Activated B cell treated with CpG ODN at 0.5 μM for 24 hours (primary cell): ENCODE measurements around the gene ACTN1. TPM values are rescaled to one million over a fixed set of nuclear protein-coding genes. Genes with fewer than 3 reads are reported as not detected.

Experiments used
- ATAC-seq: fragments of 200-7000 bp; cut with Tn5 transposase; one replicate; pipeline ENCODE4 v1.10.0; 2021; ENCODE audit warnings: low read depth, mild to moderate bottlenecking, moderate library complexity
- CTCF ChIA-PET: fragments of 350-600 bp; sonication (Branson Sonifier 250); formaldehyde crosslinking; loops from one replicate; lab custom pipeline; 2021; ENCODE audit warnings: antibody characterized with exemption; lab: Charles Lee
- POLR2A ChIA-PET: fragments of 350-600 bp; sonication (Branson Sonifier 250); formaldehyde crosslinking; loops from one replicate; lab custom pipeline; 2021; ENCODE audit warnings: antibody characterized with exemption; lab: Charles Lee
- DNase-seq: peaks from one replicate; pipeline ENCODE4 v3.0.0; 2022
- H3K27ac Mint-ChIP-seq: one replicate; pipeline ENCODE4 v1.8.0; 2020; ENCODE audit warnings: mixed read lengths
- H3K27me3 Mint-ChIP-seq: one replicate; pipeline ENCODE4 v1.8.0; 2021; ENCODE audit warnings: mixed read lengths
- H3K36me3 Mint-ChIP-seq: one replicate; pipeline ENCODE4 v1.8.0; 2021; ENCODE audit warnings: low read depth, mixed read lengths
- H3K4me1 Mint-ChIP-seq: one replicate; pipeline ENCODE4 v1.8.0; 2021; ENCODE audit warnings: mixed read lengths
- H3K4me3 Mint-ChIP-seq: one replicate; pipeline ENCODE4 v1.8.0; 2020; ENCODE audit warnings: mild to moderate bottlenecking, mixed read lengths
- H3K9me3 Mint-ChIP-seq: one replicate; pipeline ENCODE4 v1.8.0; 2020; ENCODE audit warnings: mixed read lengths
- CTCF ChIP-seq: fragments of 200-600 bp; IDR thresholded peaks from one replicate; pipeline ENCODE4 v1.8.0; 2022; ENCODE audit warnings: antibody characterized with exemption, mild to moderate bottlenecking
- intact Hi-C: fragments of 100-400 bp; cut with micrococcal nuclease; formaldehyde crosslinking; loops from one replicate; pipeline ENCODE4 v1.15.1; 2024
- total RNA-seq: library from RNA; stranded (reverse); gene quantifications from 2 replicates; pipeline ENCODE4 v1.2.3, GENCODE V29; 2022

Gene ACTN1
- total RNA-seq, 1 donor from 2014 or later, result 0.22 TPM

GRCh38 chr14:68939181-68939892 lies 39.8 kb downstream of the ACTN1 start:
- Mint-ChIP-seq H3K27me3 (peaks cover 5% of the 10 kb centered on the region), H3K9me3 (no peaks in the 10 kb centered on the region), H3K36me3 (no peaks in the 10 kb centered on the region), H3K4me1 (no peaks in the 10 kb centered on the region), H3K4me3 (no peak overlapping the region), H3K27ac (no peak overlapping the region)
- ChIA-PET POLR2A (no interaction called here), CTCF (no interaction called here)
- DNase-seq, result no peak
- ATAC-seq, result no peak
- no peak for TF ChIP-seq CTCF
- intact Hi-C loops, result no loop called here

- DNase-seq (no peak), ATAC-seq (no peak)
- Mint-ChIP-seq H3K9me3 (no peaks in the 10 kb centered on the region), H3K27me3 (peaks cover 5% of the 10 kb centered on the region), H3K27ac (no peak overlapping the region), H3K4me3 (no peak overlapping the region), H3K36me3 (no peaks in the 10 kb centered on the region), H3K4me1 (no peaks in the 10 kb centered on the region)
- no peak for TF ChIP-seq CTCF
- ChIA-PET POLR2A (no interaction called here), CTCF (no interaction called here)
- intact Hi-C loops, result no loop called here
Observed at GRCh38 chr14:68938271-68939150, 40.6 kb downstream of the ACTN1 start.

- ATAC-seq (no peak), DNase-seq (no peak)
- ChIA-PET POLR2A (no interaction called here), CTCF (no interaction called here)
- Mint-ChIP-seq H3K9me3 (no peaks in the 10 kb centered on the region), H3K4me3 (no peak overlapping the region), H3K4me1 (no peaks in the 10 kb centered on the region), H3K27ac (no peak overlapping the region), H3K27me3 (peaks cover 5% of the 10 kb centered on the region), H3K36me3 (no peaks in the 10 kb centered on the region)
- intact Hi-C loops, result no loop called here
- no peak for TF ChIP-seq CTCF
Observed at GRCh38 chr14:68937471-68938270, 41.4 kb downstream of the ACTN1 start.

GRCh38 chr14:68936980-68937379 lies 42.1 kb downstream of the ACTN1 start:
- no peaks in the 10 kb centered on the region for H3K4me1 Mint-ChIP-seq

More at GRCh38 chr14:68936980-68937379, 42.1 kb downstream of the ACTN1 start:
- Mint-ChIP-seq H3K4me3 (no peak overlapping the region), H3K36me3 (no peaks in the 10 kb centered on the region), H3K27ac (no peak overlapping the region), H3K9me3 (no peaks in the 10 kb centered on the region), H3K27me3 (no peaks in the 10 kb centered on the region)
- ChIA-PET POLR2A (no interaction called here), CTCF (no interaction called here)
- no peak for TF ChIP-seq CTCF
- ATAC-seq (no peak), DNase-seq (no peak)
- intact Hi-C loops, result no loop called here
